Vagina (tissue), 2 donors: ENCODE results near the gene TNNI2. TPM values are rescaled to one million over a fixed set of nuclear protein-coding genes. Genes with fewer than 3 reads are reported as not detected.
A peak's percentile ranks its signal among the peaks of the same experiment; 100 is the strongest.

Source experiments
- DNase-seq, 2 donors: peaks; one replicate each; pipeline ENCODE4 v3.0.0-alpha.2; 2017; ENCODE audit errors: extremely low spot score in 2 of 2
- H3K27ac ChIP-seq: fragments of 200-600 bp; sonication (generic); one replicate; pipeline ENCODE4 v1.5.1; 2019
- H3K27me3 ChIP-seq: fragments of 200-600 bp; sonication (generic); one replicate; pipeline ENCODE4 v1.5.1; 2019
- H3K36me3 ChIP-seq, 2 donors: fragments of 200-600 bp; sonication (generic); one replicate each; pipeline ENCODE4 v1.5.1; 2017 to 2019
- H3K4me1 ChIP-seq: fragments of 200-600 bp; sonication (generic); one replicate; pipeline ENCODE4 v1.5.1; 2019
- H3K4me3 ChIP-seq, 2 donors: fragments of 200-600 bp; sonication (generic); 1 replicate in 1 of 2; 2 replicates in 1 of 2; pipeline ENCODE4 v1.5.1; 2016 to 2019
- H3K9me3 ChIP-seq: fragments of 200-600 bp; sonication (generic); one replicate; pipeline ENCODE4 v1.5.1; 2019
- POLR2A ChIP-seq, 2 donors: fragments of 450-650 bp; IDR thresholded peaks; one replicate each; pipeline ENCODE4 v1.6.1; 2017; ENCODE audit warnings: antibody characterized with exemption in 2 of 2, mild to moderate bottlenecking in 2 of 2, moderate library complexity in 2 of 2
- POLR2AphosphoS5 ChIP-seq, 2 donors: sonication (generic); formaldehyde crosslinking; IDR thresholded peaks; one replicate each; pipeline ENCODE4 v1.9.0; 2017; ENCODE audit warnings: antibody characterized with exemption in 2 of 2, mild to moderate bottlenecking in 2 of 2, low read depth in 1 of 2; ENCODE audit not compliant: insufficient read depth in 1 of 2
- intact Hi-C: fragments of 100-400 bp; cut with DNase I; formaldehyde crosslinking; loops from one replicate; pipeline ENCODE4 v1.15.1; 2023
- total RNA-seq: library from RNA; depleted of rRNA; stranded (reverse); fragments of >200 nt; gene quantifications from one replicate; pipeline ENCODE4 v1.2.3, GENCODE V29; 2016
- TF ChIP-seq, protein P1 (sequence below), 3 experiments: fragments of 450-650 bp in 2 of 3; fragments of 200-600 bp in 1 of 3; sonication (generic) in 1 of 3; IDR thresholded peaks; one replicate each; pipeline ENCODE4 v1.5.1; 2017 to 2019; ENCODE audit warnings: antibody characterized with exemption in 3 of 3, mild to moderate bottlenecking in 2 of 3, moderate library complexity in 2 of 3

TNNI2 gene
- total RNA-seq, 1 donor from 2014 or later = not detected

DNA sequence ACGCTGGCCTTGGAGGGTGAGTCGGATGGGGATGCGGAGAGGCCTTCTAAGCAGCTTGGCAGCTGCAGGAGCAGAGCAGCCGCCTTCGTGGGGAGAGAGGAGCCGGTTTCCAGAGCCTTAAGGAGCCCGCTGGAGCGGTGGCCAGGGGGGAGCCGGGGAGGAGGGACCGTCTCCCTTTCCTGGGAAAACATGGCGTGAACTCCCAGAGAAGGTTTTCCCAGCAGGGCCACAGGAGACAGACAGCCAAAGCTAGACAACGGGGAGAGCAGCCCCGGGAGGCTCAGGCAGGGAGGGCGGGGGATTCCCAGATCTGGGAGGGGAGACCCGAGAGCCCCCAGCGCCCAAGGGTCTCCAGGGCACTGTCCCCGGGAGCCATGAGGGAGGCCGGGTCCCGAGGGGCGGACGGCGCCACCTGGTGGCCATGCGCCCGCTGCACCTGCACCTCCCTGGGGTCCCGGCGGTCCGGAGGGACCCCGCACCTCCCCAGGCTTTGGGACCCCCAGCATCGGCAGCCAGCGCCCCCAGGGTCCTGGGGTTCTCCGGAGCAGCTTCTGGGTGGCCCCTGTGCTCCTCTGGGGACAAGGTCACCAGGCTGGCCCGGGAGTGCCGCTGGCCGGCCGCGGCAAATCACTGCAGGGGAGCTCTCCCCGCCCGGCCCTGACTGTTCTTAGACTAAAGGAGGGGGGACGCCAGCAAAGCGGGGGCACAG lies 6.4 kb upstream of the TNNI2 start:
- Histone ChIP-seq H3K27me3 (no peaks in the 10 kb centered on the region), H3K4me3 (no peak overlapping the region), H3K27ac (peak overlapping the region; percentile 63), H3K4me1 (peaks cover 58% of the 10 kb centered on the region), H3K9me3 (no peaks in the 10 kb centered on the region), H3K36me3 (no peaks in the 10 kb centered on the region)
- intact Hi-C loops = no loop called here
- TF ChIP-seq, protein P1, sequence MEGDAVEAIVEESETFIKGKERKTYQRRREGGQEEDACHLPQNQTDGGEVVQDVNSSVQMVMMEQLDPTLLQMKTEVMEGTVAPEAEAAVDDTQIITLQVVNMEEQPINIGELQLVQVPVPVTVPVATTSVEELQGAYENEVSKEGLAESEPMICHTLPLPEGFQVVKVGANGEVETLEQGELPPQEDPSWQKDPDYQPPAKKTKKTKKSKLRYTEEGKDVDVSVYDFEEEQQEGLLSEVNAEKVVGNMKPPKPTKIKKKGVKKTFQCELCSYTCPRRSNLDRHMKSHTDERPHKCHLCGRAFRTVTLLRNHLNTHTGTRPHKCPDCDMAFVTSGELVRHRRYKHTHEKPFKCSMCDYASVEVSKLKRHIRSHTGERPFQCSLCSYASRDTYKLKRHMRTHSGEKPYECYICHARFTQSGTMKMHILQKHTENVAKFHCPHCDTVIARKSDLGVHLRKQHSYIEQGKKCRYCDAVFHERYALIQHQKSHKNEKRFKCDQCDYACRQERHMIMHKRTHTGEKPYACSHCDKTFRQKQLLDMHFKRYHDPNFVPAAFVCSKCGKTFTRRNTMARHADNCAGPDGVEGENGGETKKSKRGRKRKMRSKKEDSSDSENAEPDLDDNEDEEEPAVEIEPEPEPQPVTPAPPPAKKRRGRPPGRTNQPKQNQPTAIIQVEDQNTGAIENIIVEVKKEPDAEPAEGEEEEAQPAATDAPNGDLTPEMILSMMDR (IDR thresholded peaks at IDR 0.05) = peak; percentile 97 to 100 (median 98)
- TF ChIP-seq POLR2AphosphoS5 (IDR thresholded peaks at IDR 0.05; ENCODE audit: insufficient read depth in 1 of 2, low read depth in 1 of 2) = no peak
- TF ChIP-seq POLR2A (IDR thresholded peaks at IDR 0.05) = no peak
- no peak for DNase-seq

DNA sequence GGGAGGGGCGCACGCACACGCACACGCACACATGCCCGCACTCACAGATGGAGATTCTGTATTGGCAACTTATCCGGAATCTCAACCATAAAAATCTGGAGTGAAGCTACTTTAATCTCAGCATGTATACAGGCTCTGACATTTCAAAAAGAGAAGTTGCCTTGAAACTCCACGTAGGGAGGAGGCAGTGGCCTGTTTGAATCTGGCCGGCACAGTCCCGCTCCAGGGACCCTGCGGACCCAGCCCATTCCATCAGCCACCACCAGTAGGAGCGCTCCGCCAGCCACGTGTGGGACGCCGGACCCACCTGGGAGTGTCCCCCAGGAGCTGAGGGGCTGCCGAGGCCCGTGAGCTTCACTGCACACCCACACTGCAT lies 5.9 kb upstream of the TNNI2 start:
- H3K4me1 ChIP-seq = peaks cover 58% of the 10 kb centered on the region

DNA sequence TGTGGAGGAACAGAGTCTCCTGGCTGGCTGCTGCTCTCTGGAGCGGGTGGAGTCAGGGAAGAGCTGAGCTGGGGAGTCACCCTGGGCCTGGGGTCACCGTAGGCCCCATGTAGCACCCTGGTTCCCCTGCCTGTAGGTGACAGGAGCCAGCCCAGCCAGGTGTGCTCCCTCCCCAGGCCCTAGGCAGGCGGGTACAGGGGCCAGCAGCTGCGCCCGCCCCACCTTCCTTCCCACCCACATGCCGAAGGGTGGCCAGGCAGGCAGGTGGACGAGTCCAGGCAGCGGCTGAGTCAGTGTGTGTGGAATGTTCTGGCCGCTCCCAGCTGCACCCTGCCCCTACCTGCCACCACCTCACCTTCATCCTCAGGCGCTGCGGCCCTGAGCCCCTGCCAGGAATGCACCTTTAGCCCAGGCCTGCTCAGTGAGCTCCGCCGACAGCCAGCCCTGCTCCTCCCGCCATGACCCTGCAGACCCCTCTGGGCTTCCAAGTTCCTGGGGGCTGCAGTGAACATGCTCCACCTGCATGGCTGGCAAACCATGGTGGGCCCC lies 4.6 kb upstream of the TNNI2 start:
- Histone ChIP-seq H3K27ac (peak overlapping the region; percentile 59), H3K4me1 (peaks cover 61% of the 10 kb centered on the region), H3K4me3 (no peak overlapping the region), H3K27me3 (no peaks in the 10 kb centered on the region), H3K36me3 (no peaks in the 10 kb centered on the region), H3K9me3 (no peaks in the 10 kb centered on the region)
- peak; percentile 41 to 50 for TF ChIP-seq POLR2AphosphoS5 (IDR thresholded peaks at IDR 0.05; ENCODE audit: insufficient read depth in 1 of 2, low read depth in 1 of 2)
- TF ChIP-seq POLR2A (IDR thresholded peaks at IDR 0.05) = no peak
- TF ChIP-seq, protein P1 (IDR thresholded peaks at IDR 0.05) = no peak
- intact Hi-C loops = no loop called here
- no peak for DNase-seq

More for the DNA sequence above, 5.9 kb upstream of the TNNI2 start:
- Histone ChIP-seq H3K9me3 (no peaks in the 10 kb centered on the region), H3K27ac (peak overlapping the region; percentile 63), H3K36me3 (no peaks in the 10 kb centered on the region), H3K27me3 (no peaks in the 10 kb centered on the region), H3K4me3 (no peak overlapping the region)
- no peak for DNase-seq
- intact Hi-C loops = no loop called here
- TF ChIP-seq, protein P1 (IDR thresholded peaks at IDR 0.05) = no peak
- TF ChIP-seq POLR2A (IDR thresholded peaks at IDR 0.05) (no peak), POLR2AphosphoS5 (IDR thresholded peaks at IDR 0.05; ENCODE audit: insufficient read depth in 1 of 2, low read depth in 1 of 2) (no peak)

DNA sequence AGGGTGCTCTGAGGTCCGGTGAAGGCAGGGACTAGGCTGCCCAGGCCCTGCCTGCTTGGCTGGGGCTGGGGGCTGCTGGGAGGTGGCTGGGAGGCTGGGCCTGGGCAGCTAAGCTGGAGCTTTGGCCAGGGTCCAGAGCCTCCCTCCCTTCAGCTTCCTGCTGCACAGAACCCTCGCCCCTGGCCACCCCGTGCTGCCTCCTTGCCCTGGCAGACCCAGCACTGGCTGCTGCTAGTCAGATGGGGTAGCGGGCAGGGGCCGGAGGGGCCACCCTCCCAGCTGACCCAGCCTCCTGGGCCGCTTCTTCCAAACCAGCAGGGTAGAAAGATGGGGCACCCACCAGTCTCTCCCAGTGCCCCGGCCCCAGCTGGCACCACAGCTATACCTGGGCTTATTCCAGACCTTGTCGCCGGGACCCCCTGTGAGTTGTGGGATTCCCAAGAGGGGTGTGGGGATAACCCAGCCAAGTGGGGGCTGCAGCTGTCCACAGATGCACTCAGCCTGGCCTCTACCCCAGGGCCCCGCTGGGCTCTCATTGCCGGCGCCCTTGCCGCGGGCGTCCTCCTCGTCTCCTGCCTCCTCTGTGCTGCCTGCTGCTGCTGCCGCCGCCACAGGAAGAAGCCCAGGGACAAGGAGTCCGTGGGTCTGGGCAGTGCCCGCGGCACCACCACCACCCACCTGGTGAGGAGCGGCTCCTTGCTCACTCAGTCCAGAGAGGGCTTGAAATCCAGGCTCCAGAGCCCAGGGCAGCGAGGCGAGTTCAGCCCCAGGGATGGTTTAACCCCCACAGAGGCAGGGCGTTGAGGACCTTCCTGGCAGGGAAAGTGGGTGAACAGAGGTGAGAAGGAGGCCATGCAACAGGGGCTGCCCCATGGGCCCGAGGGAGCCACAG lies 3.8 kb upstream of the TNNI2 start, which contains the start of gene SYT8:
SYT8 (plus strand) TSS at position 212 of the 892 bp plus-strand sequence; CDS start at position 328, 116 bp downstream.
- intact Hi-C loops = loop anchor here (5.0 kb wide), 1 partner anchor 317 kb away; no protein-coding TSS in a partner anchor
- peak within 1 kb of the TSS; percentile 59 for H3K27ac ChIP-seq
- H3K36me3 ChIP-seq = no peaks in the 10 kb centered on the region
- H3K4me3 ChIP-seq = no peak within 1 kb of the TSS
- no peaks in the 10 kb centered on the region for H3K9me3 ChIP-seq
- H3K27me3 ChIP-seq = no peaks in the 10 kb centered on the region
- DNase-seq = no peak
- H3K4me1 ChIP-seq = peaks cover 58% of the 10 kb centered on the region
- TF ChIP-seq POLR2A (IDR thresholded peaks at IDR 0.05) = no peak

DNA sequence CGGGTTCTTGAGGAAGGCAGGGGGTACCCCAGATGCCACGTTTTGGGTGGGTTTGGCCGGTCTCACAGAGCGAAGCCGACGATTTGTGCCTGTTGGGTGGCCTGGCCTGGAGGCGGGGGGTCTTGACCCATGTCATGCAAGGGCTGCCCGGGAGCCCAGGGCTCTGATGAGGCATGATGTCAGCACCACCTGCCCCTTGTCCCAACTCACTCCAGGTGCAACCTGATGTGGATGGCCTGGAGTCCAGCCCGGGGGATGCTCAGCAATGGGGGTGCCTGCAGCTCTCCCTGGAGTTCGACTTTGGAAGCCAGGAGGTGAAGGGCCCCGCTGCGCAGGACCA lies 3.1 kb upstream of the TNNI2 start:
- intact Hi-C loops = loop anchor here (5.0 kb wide), 1 partner anchor 317 kb away; no protein-coding TSS in a partner anchor
- H3K27ac ChIP-seq = no peak overlapping the region

More for the DNA sequence above, 3.1 kb upstream of the TNNI2 start:
- Histone ChIP-seq H3K27me3 (no peaks in the 10 kb centered on the region), H3K9me3 (no peaks in the 10 kb centered on the region), H3K4me1 (peaks cover 53% of the 10 kb centered on the region), H3K4me3 (no peak overlapping the region), H3K36me3 (no peaks in the 10 kb centered on the region)
- DNase-seq = no peak
- TF ChIP-seq POLR2A (IDR thresholded peaks at IDR 0.05) (no peak), POLR2AphosphoS5 (IDR thresholded peaks at IDR 0.05; ENCODE audit: insufficient read depth in 1 of 2, low read depth in 1 of 2) (no peak)
- TF ChIP-seq, protein P1 (IDR thresholded peaks at IDR 0.05) = no peak
